ENCODE results near the gene GSDME.
A peak's percentile ranks its signal among the peaks of the same experiment; 100 is the strongest.

GSDME gene

GRCh38 chr7:24762771-24763170, 5.5 kb upstream of the GSDME start:
- no peak for DNase-seq (ENCODE audit: low read depth in 1 of 2, low spot score in 1 of 2)
- H3K27ac ChIP-seq (replicated peaks) = no peak overlapping the region
- no peak overlapping the region for H3K4me3 ChIP-seq (replicated peaks; ENCODE audit: insufficient read depth, low read length)
- no peak for TF ChIP-seq GABPA (IDR thresholded peaks at IDR 0.05; ENCODE audit: low read depth)
- no peak for TF ChIP-seq SPI1 (IDR thresholded peaks at IDR 0.05; ENCODE audit: borderline replicate concordance, low read depth)
- TF ChIP-seq POLR2AphosphoS5 (IDR thresholded peaks at IDR 0.05; ENCODE audit: low read depth) = no peak
- H3K27me3 ChIP-seq (ENCODE audit: insufficient read depth, poor library complexity, severe bottlenecking) = peaks cover 6% of the 10 kb centered on the region

- H3K4me3 ChIP-seq (replicated peaks; ENCODE audit: insufficient read depth, low read length) = no peak overlapping the region
- DNase-seq (ENCODE audit: low read depth in 1 of 2, low spot score in 1 of 2) = no peak
- H3K27me3 ChIP-seq (ENCODE audit: insufficient read depth, poor library complexity, severe bottlenecking) = peaks cover 16% of the 10 kb centered on the region
- no peak for TF ChIP-seq SPI1 (IDR thresholded peaks at IDR 0.05; ENCODE audit: borderline replicate concordance, low read depth)
- H3K27ac ChIP-seq (replicated peaks) = no peak overlapping the region
Measured at GRCh38 chr7:24760968-24761367, 3.7 kb upstream of the GSDME start.

GRCh38 chr7:24756545-24757352, 515 bp downstream of the GSDME start:
- no peak for TF ChIP-seq REST (IDR thresholded peaks at IDR 0.05; ENCODE audit: insufficient replicate concordance, low read depth)
- no peak for TF ChIP-seq SPI1 (IDR thresholded peaks at IDR 0.05; ENCODE audit: borderline replicate concordance, low read depth)
- TF ChIP-seq POLR2AphosphoS5 (IDR thresholded peaks at IDR 0.05; ENCODE audit: low read depth) = no peak
- no peak for TF ChIP-seq CTCF (IDR thresholded peaks at IDR 0.05; ENCODE audit: insufficient read depth, low read length)
- TF ChIP-seq GABPA (IDR thresholded peaks at IDR 0.05; ENCODE audit: low read depth) = no peak
- no peak for DNase-seq (ENCODE audit: low read depth in 1 of 2, low spot score in 1 of 2)
- H3K4me3 ChIP-seq (replicated peaks; ENCODE audit: insufficient read depth, low read length) = peak overlapping the region; percentile 54
- H3K27ac ChIP-seq (replicated peaks) = no peak overlapping the region
- peaks cover 16% of the 10 kb centered on the region for H3K27me3 ChIP-seq (ENCODE audit: insufficient read depth, poor library complexity, severe bottlenecking)

GRCh38 chr7:24755541-24756407, 1.5 kb downstream of the GSDME start:
- Histone ChIP-seq H3K4me3 (replicated peaks; ENCODE audit: insufficient read depth, low read length) (no peak overlapping the region), H3K27me3 (ENCODE audit: insufficient read depth, poor library complexity, severe bottlenecking) (peaks cover 16% of the 10 kb centered on the region), H3K27ac (replicated peaks) (no peak overlapping the region)
- TF ChIP-seq SPI1 (IDR thresholded peaks at IDR 0.05; ENCODE audit: borderline replicate concordance, low read depth) = peak; percentile 95
- TF ChIP-seq CTCF (IDR thresholded peaks at IDR 0.05; ENCODE audit: insufficient read depth, low read length) = no peak
- no peak for TF ChIP-seq REST (IDR thresholded peaks at IDR 0.05; ENCODE audit: insufficient replicate concordance, low read depth)
- peak; percentile 52 to 83 for DNase-seq (ENCODE audit: low read depth in 1 of 2, low spot score in 1 of 2)

All from HL-60 (cell line).